OCI-LY3 (cell line): Measurements from ENCODE around the gene NEURL1.

ENCODE experiments used
- EZH2phosphoT487 ChIP-seq: fragments of 200-600 bp; shearing (Covaris generic); IDR thresholded peaks from 2 replicates; pipeline ENCODE4 v1.6.1; 2018; ENCODE audit warnings: antibody characterized with exemption, mixed run types, low read depth
- TF ChIP-seq, protein P1 (sequence below): fragments of 200-600, 300-600 bp; sonication (generic); IDR thresholded peaks from 2 replicates; pipeline ENCODE4 v1.5.1; 2014; ENCODE audit warnings: antibody characterized with exemption, low read length, low read depth

DNA sequence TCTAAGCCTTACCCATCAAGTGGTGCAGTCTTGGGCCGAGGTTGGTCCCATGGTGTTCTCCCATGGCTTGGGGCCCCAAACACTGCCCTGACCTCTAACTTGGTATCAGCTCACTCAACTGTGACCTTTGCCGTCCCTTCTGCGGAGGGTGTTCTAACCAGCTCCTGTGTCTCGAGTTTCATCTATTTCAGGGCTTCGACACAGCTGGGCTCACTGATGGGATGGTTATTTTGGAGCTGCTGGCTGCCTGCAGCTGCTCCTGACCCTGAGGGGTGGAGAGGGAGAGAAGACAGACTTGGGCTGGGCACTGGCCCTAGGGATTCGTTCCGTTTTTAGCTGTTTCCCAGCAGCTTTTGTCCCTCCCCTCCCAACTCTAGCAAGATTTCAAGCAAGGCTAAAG is 86.9 kb downstream of the NEURL1 start:
- TF ChIP-seq, protein P1, sequence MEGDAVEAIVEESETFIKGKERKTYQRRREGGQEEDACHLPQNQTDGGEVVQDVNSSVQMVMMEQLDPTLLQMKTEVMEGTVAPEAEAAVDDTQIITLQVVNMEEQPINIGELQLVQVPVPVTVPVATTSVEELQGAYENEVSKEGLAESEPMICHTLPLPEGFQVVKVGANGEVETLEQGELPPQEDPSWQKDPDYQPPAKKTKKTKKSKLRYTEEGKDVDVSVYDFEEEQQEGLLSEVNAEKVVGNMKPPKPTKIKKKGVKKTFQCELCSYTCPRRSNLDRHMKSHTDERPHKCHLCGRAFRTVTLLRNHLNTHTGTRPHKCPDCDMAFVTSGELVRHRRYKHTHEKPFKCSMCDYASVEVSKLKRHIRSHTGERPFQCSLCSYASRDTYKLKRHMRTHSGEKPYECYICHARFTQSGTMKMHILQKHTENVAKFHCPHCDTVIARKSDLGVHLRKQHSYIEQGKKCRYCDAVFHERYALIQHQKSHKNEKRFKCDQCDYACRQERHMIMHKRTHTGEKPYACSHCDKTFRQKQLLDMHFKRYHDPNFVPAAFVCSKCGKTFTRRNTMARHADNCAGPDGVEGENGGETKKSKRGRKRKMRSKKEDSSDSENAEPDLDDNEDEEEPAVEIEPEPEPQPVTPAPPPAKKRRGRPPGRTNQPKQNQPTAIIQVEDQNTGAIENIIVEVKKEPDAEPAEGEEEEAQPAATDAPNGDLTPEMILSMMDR, result no peak
- no peak for TF ChIP-seq EZH2phosphoT487
